NCI-H345 treated with DMSO at 0.1 percent for 48 hours (cell line): ENCODE measurements around the gene PTPRB.
"Not testable (repeated sequence)": the region's sequence is repeated elsewhere in the genome, so short reads cannot be mapped to it uniquely, and the experiment has no call there.

Experiments
- DNase-seq: peaks from one replicate; lab custom pipeline; 2025; ENCODE audit not compliant: unreplicated experiment; lab: John Stamatoyannopoulos, UW

PTPRB gene

GRCh38 chr12:70549340-70550179 lies 87.7 kb downstream of the PTPRB start:
- DNase-seq = no peak

- no peak for DNase-seq
These were observed 93.8 kb downstream of the PTPRB start for GRCh38 chr12:70543444-70543843.

- DNase-seq = no peak
These were observed 96.2 kb downstream of the PTPRB start for GRCh38 chr12:70540996-70541395.

GRCh38 chr12:70536650-70537049 lies 100.6 kb downstream of the PTPRB start:
- DNase-seq = no peak

- DNase-seq = no peak
These were observed 101.3 kb downstream of the PTPRB start for GRCh38 chr12:70535896-70536374.

- DNase-seq = no peak
These were observed 102.8 kb downstream of the PTPRB start for GRCh38 chr12:70534466-70534865.

- DNase-seq = no peak
These were observed 107.6 kb downstream of the PTPRB start for GRCh38 chr12:70529647-70530046.

- no peak for DNase-seq
These were observed 116.4 kb downstream of the PTPRB start for GRCh38 chr12:70520847-70521246.

GRCh38 chr12:70513426-70513825 lies 123.8 kb downstream of the PTPRB start:
- no peak for DNase-seq

- no peak for DNase-seq
These were observed 129.1 kb downstream of the PTPRB start for GRCh38 chr12:70508178-70508577.

- DNase-seq = no peak
These were observed 129.8 kb downstream of the PTPRB start for GRCh38 chr12:70507442-70507841.

- DNase-seq = no peak
These were observed 139.7 kb downstream of the PTPRB start for GRCh38 chr12:70497508-70497907.

- not testable (repeated sequence) for DNase-seq
These were observed 144.3 kb downstream of the PTPRB start for GRCh38 chr12:70492904-70493303.

GRCh38 chr12:70490928-70491327 lies 146.3 kb downstream of the PTPRB start:
- not testable (repeated sequence) for DNase-seq

GRCh38 chr12:70487440-70487839 lies 149.8 kb downstream of the PTPRB start:
- DNase-seq = no peak

GRCh38 chr12:70486588-70486987 lies 150.6 kb downstream of the PTPRB start:
- no peak for DNase-seq

- DNase-seq = no peak
These were observed 151.5 kb downstream of the PTPRB start for GRCh38 chr12:70485704-70486103.

- no peak for DNase-seq
These were observed 152.8 kb downstream of the PTPRB start for GRCh38 chr12:70484464-70484863.

- no peak for DNase-seq
These were observed 154.5 kb downstream of the PTPRB start for GRCh38 chr12:70482764-70483163.

- no peak for DNase-seq
These were observed 167.9 kb downstream of the PTPRB start for GRCh38 chr12:70469221-70469820.

- no peak for DNase-seq
These were observed 168.5 kb downstream of the PTPRB start for GRCh38 chr12:70468741-70469140.
